ENCODE measurements around the gene PSMB1.
"Not testable (repeated sequence)": the region's sequence is repeated elsewhere in the genome, so short reads cannot be mapped to it uniquely, and the experiment has no call there.

Gene PSMB1

GRCh38 chr6:170502268-170502667 is 50.8 kb downstream of the PSMB1 start:
- H3K4me1 Mint-ChIP-seq (ENCODE audit: low read depth); H3K36me3 Mint-ChIP-seq (ENCODE audit: low read depth); DNase-seq; H3K27ac Mint-ChIP-seq; H3K4me3 Mint-ChIP-seq: not testable (repeated sequence)
- H3K27me3 Mint-ChIP-seq, result peaks cover 87% of the 10 kb centered on the region
- H3K9me3 Mint-ChIP-seq, result peaks cover 15% of the 10 kb centered on the region

GRCh38 chr6:170500955-170501590 is 52.0 kb downstream of the PSMB1 start:
- H3K27me3 Mint-ChIP-seq, result peaks cover 81% of the 10 kb centered on the region
- peaks cover 15% of the 10 kb centered on the region for H3K9me3 Mint-ChIP-seq
- no peak overlapping the region for H3K4me3 Mint-ChIP-seq
- no peaks in the 10 kb centered on the region for H3K36me3 Mint-ChIP-seq (ENCODE audit: low read depth)
- no peak overlapping the region for H3K27ac Mint-ChIP-seq
- no peaks in the 10 kb centered on the region for H3K4me1 Mint-ChIP-seq (ENCODE audit: low read depth)
- no peak for DNase-seq

- H3K27me3 Mint-ChIP-seq, result peaks cover 65% of the 10 kb centered on the region
- H3K36me3 Mint-ChIP-seq (ENCODE audit: low read depth), result no peaks in the 10 kb centered on the region
- H3K4me3 Mint-ChIP-seq, result no peak overlapping the region
- H3K4me1 Mint-ChIP-seq (ENCODE audit: low read depth), result no peaks in the 10 kb centered on the region
- no peak overlapping the region for H3K27ac Mint-ChIP-seq
- DNase-seq, result no peak
- H3K9me3 Mint-ChIP-seq, result peaks cover 15% of the 10 kb centered on the region
These were observed 55.2 kb downstream of the PSMB1 start for GRCh38 chr6:170497841-170498301.

GRCh38 chr6:170493354-170493753 is 59.8 kb downstream of the PSMB1 start:
- Mint-ChIP-seq H3K27me3 (peaks cover 54% of the 10 kb centered on the region), H3K9me3 (no peaks in the 10 kb centered on the region), H3K27ac (no peak overlapping the region), H3K4me1 (ENCODE audit: low read depth) (no peaks in the 10 kb centered on the region), H3K4me3 (no peak overlapping the region), H3K36me3 (ENCODE audit: low read depth) (no peaks in the 10 kb centered on the region)
- no peak for DNase-seq

- Mint-ChIP-seq H3K36me3 (ENCODE audit: low read depth) (no peaks in the 10 kb centered on the region), H3K9me3 (no peaks in the 10 kb centered on the region), H3K27ac (no peak overlapping the region), H3K4me1 (ENCODE audit: low read depth) (no peaks in the 10 kb centered on the region), H3K27me3 (peaks cover 41% of the 10 kb centered on the region), H3K4me3 (no peak overlapping the region)
- DNase-seq, result no peak
These were observed 62.8 kb downstream of the PSMB1 start for GRCh38 chr6:170490259-170490658.

GRCh38 chr6:170489836-170490235 is 63.3 kb downstream of the PSMB1 start:
- Mint-ChIP-seq H3K9me3 (no peaks in the 10 kb centered on the region), H3K4me3 (no peak overlapping the region), H3K36me3 (ENCODE audit: low read depth) (no peaks in the 10 kb centered on the region), H3K27ac (no peak overlapping the region), H3K27me3 (peaks cover 43% of the 10 kb centered on the region), H3K4me1 (ENCODE audit: low read depth) (no peaks in the 10 kb centered on the region)
- DNase-seq, result no peak

- Mint-ChIP-seq H3K4me1 (ENCODE audit: low read depth) (no peaks in the 10 kb centered on the region), H3K9me3 (no peaks in the 10 kb centered on the region), H3K4me3 (no peak overlapping the region), H3K27me3 (peaks cover 39% of the 10 kb centered on the region), H3K36me3 (ENCODE audit: low read depth) (no peaks in the 10 kb centered on the region), H3K27ac (no peak overlapping the region)
- no peak for DNase-seq
These were observed 65.3 kb downstream of the PSMB1 start for GRCh38 chr6:170487707-170488329.

- no peaks in the 10 kb centered on the region for H3K36me3 Mint-ChIP-seq (ENCODE audit: low read depth)
- no peak overlapping the region for H3K27ac Mint-ChIP-seq
These were observed 67.9 kb downstream of the PSMB1 start for GRCh38 chr6:170485159-170485558.

More at GRCh38 chr6:170485159-170485558, 67.9 kb downstream of the PSMB1 start:
- no peak for DNase-seq
- Mint-ChIP-seq H3K27me3 (peaks cover 30% of the 10 kb centered on the region), H3K4me3 (no peak overlapping the region), H3K4me1 (ENCODE audit: low read depth) (no peaks in the 10 kb centered on the region), H3K9me3 (no peaks in the 10 kb centered on the region)
